Suprapubic skin (tissue), 4 donors: ENCODE results near the gene LRP8.

Experiments used
- CTCF ChIP-seq, 2 donors: fragments of 200-600 bp in 1 of 2; fragments of 450-650 bp in 1 of 2; sonication (generic) in 1 of 2; IDR thresholded peaks; one replicate each; pipeline ENCODE4 v1.5.1; 2016 to 2019; ENCODE audit warnings: antibody characterized with exemption in 2 of 2, mild to moderate bottlenecking in 1 of 2, moderate library complexity in 1 of 2
- POLR2A ChIP-seq, 2 donors: fragments of 450-650 bp; IDR thresholded peaks; one replicate each; pipeline ENCODE4 v1.6.1; 2017; ENCODE audit warnings: antibody characterized with exemption in 2 of 2, mild to moderate bottlenecking in 2 of 2, moderate library complexity in 2 of 2
- POLR2AphosphoS5 ChIP-seq, 3 donors: sonication (generic); formaldehyde crosslinking; IDR thresholded peaks; one replicate each; pipeline ENCODE4 v1.6.1; 2017; ENCODE audit warnings: antibody characterized with exemption in 3 of 3

DNA sequence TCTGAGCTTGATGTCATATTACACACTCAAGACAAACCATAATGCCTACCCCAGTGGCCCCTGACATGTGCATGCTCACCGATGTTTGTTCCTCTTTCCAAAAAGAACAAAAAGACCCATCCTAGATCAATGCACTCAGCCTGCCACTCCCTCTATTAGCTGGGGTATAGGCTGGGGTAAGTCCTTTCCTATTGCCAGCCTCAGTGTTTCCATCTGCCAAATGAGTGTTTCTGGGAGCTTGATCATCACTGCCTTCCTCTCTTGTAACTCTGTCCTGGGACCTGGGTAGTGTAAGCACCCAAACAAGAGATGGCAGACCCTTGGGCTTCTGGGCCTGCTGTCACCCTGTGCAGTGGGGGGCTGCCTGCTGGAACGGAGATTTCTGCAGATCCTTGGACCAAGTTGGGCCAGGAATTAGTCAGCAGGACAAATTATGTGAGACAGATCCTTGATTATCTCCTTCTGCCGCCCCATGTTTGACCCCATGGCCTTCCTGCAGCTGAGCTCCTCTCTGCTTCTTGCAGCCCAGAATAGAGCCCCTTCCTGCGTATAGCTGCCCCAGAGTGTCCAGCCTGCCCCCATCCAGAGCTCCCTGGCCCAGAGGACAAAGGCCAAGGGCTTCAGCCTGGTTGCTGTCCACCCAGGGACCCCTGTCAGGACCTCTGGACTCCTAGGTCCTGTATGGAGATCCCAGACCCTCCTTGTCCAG lies 31.5 kb upstream of the LRP8 start:
- TF ChIP-seq CTCF (IDR thresholded peaks at IDR 0.05) (no peak), POLR2A (IDR thresholded peaks at IDR 0.05) (no peak), POLR2AphosphoS5 (IDR thresholded peaks at IDR 0.05) (no peak)
